Vagina (tissue), 2 donors: ENCODE measurements around the gene TRIB2.

Experiments used
- CTCF ChIP-seq, 3 experiments: fragments of 450-650 bp in 2 of 3; fragments of 200-600 bp in 1 of 3; sonication (generic) in 1 of 3; IDR thresholded peaks; one replicate each; pipeline ENCODE4 v1.5.1; 2017 to 2019; ENCODE audit warnings: antibody characterized with exemption in 3 of 3, mild to moderate bottlenecking in 2 of 3, moderate library complexity in 2 of 3
- POLR2A ChIP-seq, 2 donors: fragments of 450-650 bp; IDR thresholded peaks; one replicate each; pipeline ENCODE4 v1.6.1; 2017; ENCODE audit warnings: antibody characterized with exemption in 2 of 2, mild to moderate bottlenecking in 2 of 2, moderate library complexity in 2 of 2

DNA sequence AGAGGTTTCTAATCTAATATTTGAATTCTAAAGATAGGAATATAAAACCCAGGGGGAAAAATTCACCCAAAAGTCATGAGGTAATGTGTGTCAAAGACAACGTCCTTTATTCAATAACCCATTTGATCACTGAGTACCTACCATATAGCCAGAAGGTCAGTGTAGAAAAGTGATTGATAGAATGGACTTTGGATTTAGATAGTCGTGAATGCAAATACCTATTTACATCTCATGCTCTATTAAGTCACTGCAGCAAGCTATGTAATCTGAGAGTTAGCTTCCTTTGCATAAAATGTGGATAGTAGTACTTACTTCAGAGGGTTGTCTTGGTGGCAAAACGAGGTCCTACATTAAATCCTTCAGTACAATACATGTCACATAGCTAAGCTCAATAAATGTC is 27.8 kb upstream of the TRIB2 start:
- no peak for TF ChIP-seq CTCF (IDR thresholded peaks at IDR 0.05)
- TF ChIP-seq POLR2A (IDR thresholded peaks at IDR 0.05) = no peak
